Measurements from ENCODE around the gene ZNF831. TPM values are rescaled to one million over a fixed set of nuclear protein-coding genes. Genes with fewer than 3 reads are reported as not detected.

Gene ZNF831
- total and polyA plus RNA-seq, 10 of the 15 experiments (the other 5 are each of a cell fraction or from before 2014, with no cell fraction given), result 0.01 to 0.97 (median 0.23) TPM

DNA sequence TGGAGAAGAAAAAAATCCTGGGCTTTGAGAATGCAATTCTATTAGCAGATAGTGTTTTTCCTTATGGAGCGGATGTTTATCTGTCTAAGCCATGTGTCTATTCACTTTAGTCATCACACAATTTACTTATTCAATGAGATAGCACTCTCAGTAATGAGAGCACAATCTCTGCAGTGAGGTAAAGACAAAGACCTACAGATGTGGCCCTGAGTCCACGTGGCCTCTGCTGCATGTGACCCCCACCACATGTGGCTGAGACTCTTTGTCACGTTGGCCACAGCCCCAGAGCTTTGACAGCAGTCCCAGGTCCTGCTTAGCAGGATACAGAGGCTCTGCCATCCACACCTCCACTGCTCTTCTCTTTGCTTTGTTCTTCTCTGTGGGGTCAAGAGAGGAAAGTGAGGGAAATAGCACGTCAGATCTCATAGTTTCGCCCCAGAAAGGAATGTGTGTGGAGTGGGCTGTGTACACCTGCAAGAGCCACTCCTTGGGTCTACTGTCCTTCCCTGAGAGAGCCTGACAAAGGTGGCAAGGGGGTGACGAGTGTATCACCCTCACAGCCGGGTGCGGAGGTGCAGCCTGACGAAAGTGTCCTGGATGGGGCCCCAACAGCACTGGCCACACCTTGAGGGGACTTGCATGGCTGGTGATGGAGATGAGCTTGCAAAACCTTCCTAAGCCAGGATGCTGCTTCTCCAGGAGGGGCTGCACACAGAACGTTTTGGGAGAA lies 40.7 kb downstream of the ZNF831 start:
- no peak overlapping the region for H2AFZ ChIP-seq (ENCODE audit: control insufficient read depth, low read depth, low read length)
- no peak overlapping the region for H3K9ac ChIP-seq (ENCODE audit: control insufficient read depth, insufficient read depth, low read length)
- H3K79me2 ChIP-seq (ENCODE audit: control insufficient read depth, insufficient read depth, low read length), result no peaks in the 10 kb centered on the region
- H3K4me2 ChIP-seq (ENCODE audit: control insufficient read depth, insufficient read depth), result no peak overlapping the region
- no peaks in the 10 kb centered on the region for H4K20me1 ChIP-seq (ENCODE audit: control insufficient read depth, insufficient read depth)
- no peaks in the 10 kb centered on the region for H3K9me3 ChIP-seq (replicated peaks; ENCODE audit: control insufficient read depth, insufficient read depth, low read length)
- ChIA-PET SMC1A (ENCODE audit: uncharacterized antibody, unreplicated experiment) (no interaction called here), RAD21 (ENCODE audit: unreplicated experiment) (interaction anchor here (1.6 kb wide), 1 partner anchor 337 kb away, joined by 5 read pairs; no protein-coding TSS in a partner anchor), CTCF (interaction anchor here (1.6 to 4.2 kb wide), 2 partner anchors 117 to 335 kb away, joined by 6 to 36 read pairs; no protein-coding TSS in a partner anchor), POLR2A (no interaction called here)
- no peak for TF ChIP-seq BACH1 (IDR thresholded peaks at IDR 0.05; ENCODE audit: borderline replicate concordance)
- no peak for TF ChIP-seq BRCA1 (IDR thresholded peaks at IDR 0.05; ENCODE audit: low read depth, low read length)
- no peak for TF ChIP-seq NFIC (IDR thresholded peaks at IDR 0.05; ENCODE audit: low read depth, low read length)
- TF ChIP-seq ESRRA (IDR thresholded peaks at IDR 0.05; ENCODE audit: low read length), result no peak
- TF ChIP-seq KDM1A (IDR thresholded peaks at IDR 0.05; ENCODE audit: borderline replicate concordance), result no peak
- TF ChIP-seq SRF (IDR thresholded peaks at IDR 0.05; ENCODE audit: low read depth in 2 of 2, low read length in 2 of 2), result no peak
- no peak for TF ChIP-seq TAF1 (IDR thresholded peaks at IDR 0.05; ENCODE audit: borderline replicate concordance, low read depth, low read length)
- TF ChIP-seq PML (IDR thresholded peaks at IDR 0.05; ENCODE audit: low read length), result no peak
- TF ChIP-seq ZNF217 (IDR thresholded peaks at IDR 0.05), result no peak
- TF ChIP-seq ZNF622 (IDR thresholded peaks at IDR 0.05), result no peak
- TF ChIP-seq TARDBP (IDR thresholded peaks at IDR 0.05; ENCODE audit: borderline replicate concordance), result no peak
- TF ChIP-seq ASH2L (IDR thresholded peaks at IDR 0.05; ENCODE audit: borderline replicate concordance, low read depth), result no peak
- TF ChIP-seq ZNF24 (IDR thresholded peaks at IDR 0.05), result no peak
- TF ChIP-seq MYC (IDR thresholded peaks at IDR 0.05; ENCODE audit: insufficient read depth, insufficient read length, insufficient replicate concordance, low read length, severe bottlenecking), result no peak
- no peak for TF ChIP-seq BCL11A (IDR thresholded peaks at IDR 0.05; ENCODE audit: low read depth, low read length)
- no peak for TF ChIP-seq POLR2AphosphoS5 (IDR thresholded peaks at IDR 0.05; ENCODE audit: low read length)
- TF ChIP-seq EED (IDR thresholded peaks at IDR 0.05; ENCODE audit: low read depth), result no peak
- no peak for TF ChIP-seq ZBTB33 (IDR thresholded peaks at IDR 0.05)
- no peak for TF ChIP-seq ZNF274 (IDR thresholded peaks at IDR 0.05; ENCODE audit: insufficient read depth, insufficient read length)
- no peak for TF ChIP-seq HDAC2 (IDR thresholded peaks at IDR 0.05)
- no TSS peak for BruUV-seq (replicated peaks)
- no peak overlapping the region for H3K4me3 ChIP-seq
- 26% methylated on average over 10 of the region's 10 CpGs for WGBS (ENCODE audit: insufficient coverage, insufficient replicate concordance, low lambda C conversion rate, missing lambda C conversion rate)
- intact Hi-C loops (cut with micrococcal nuclease; ENCODE audit: unreplicated experiment), result no loop called here
- FAIRE-seq (no peak), ATAC-seq (no peak), DNase-seq (ENCODE audit: low read depth, low spot score) (no peak)
- H3K27ac ChIP-seq (ENCODE audit: control insufficient read depth, insufficient read depth), result no peak overlapping the region
- H3K4me1 ChIP-seq (ENCODE audit: control insufficient read depth, insufficient read depth, low read length), result no peaks in the 10 kb centered on the region
- in situ Hi-C loops (cut with MboI), result no loop called here
- no peaks in the 10 kb centered on the region for H3K27me3 ChIP-seq (replicated peaks in 1 of 2; ENCODE audit: control insufficient read depth in 2 of 2, insufficient read depth in 2 of 2, low read length in 1 of 2)
- H3K36me3 ChIP-seq (ENCODE audit: control insufficient read depth in 2 of 2, insufficient read depth in 2 of 2, low read length in 1 of 2), result no peaks in the 10 kb centered on the region

Data from GM12878 (cell line).